Measurements from ENCODE around the gene ZSWIM8. TPM values are rescaled to one million over a fixed set of nuclear protein-coding genes. Genes with fewer than 3 reads are reported as not detected.

ZSWIM8 gene
- total and polyA plus RNA-seq, 2 experiments from 2014 or later = 101 to 103 TPM

- WGBS (ENCODE audit: low lambda C conversion rate, missing lambda C conversion rate) = 97% methylated on average over 13 of the region's 13 CpGs
- Histone ChIP-seq H3K4me2 (no peak overlapping the region), H3K9me3 (ENCODE audit: low read depth) (no peaks in the 10 kb centered on the region), H3K4me3 (no peak overlapping the region), H3K36me3 (replicated peaks; ENCODE audit: insufficient read depth, low read depth) (no peaks in the 10 kb centered on the region), H3K9me2 (replicated peaks; ENCODE audit: insufficient read depth) (no peaks in the 10 kb centered on the region), H3K79me2 (no peaks in the 10 kb centered on the region), H3K4me1 (ENCODE audit: insufficient read depth) (no peaks in the 10 kb centered on the region), H3K27me3 (no peaks in the 10 kb centered on the region), H3K27ac (no peak overlapping the region), H2AFZ (no peak overlapping the region), H4K20me1 (ENCODE audit: insufficient read depth, poor library complexity, severe bottlenecking) (no peaks in the 10 kb centered on the region)
- no peak for TF ChIP-seq EZH2phosphoT487 (IDR thresholded peaks at IDR 0.05; ENCODE audit: low read depth, severe bottlenecking, unreplicated experiment)
- no peak for TF ChIP-seq CTCF (IDR thresholded peaks at IDR 0.05; ENCODE audit: poor library complexity)
- no peak for TF ChIP-seq EZH2 (IDR thresholded peaks at IDR 0.05; ENCODE audit: borderline replicate concordance)
- no peak for DNase-seq (ENCODE audit: low spot score)
These were observed 15.8 kb downstream of the ZSWIM8 start for GRCh38 chr10:73801253-73801590.

DNA sequence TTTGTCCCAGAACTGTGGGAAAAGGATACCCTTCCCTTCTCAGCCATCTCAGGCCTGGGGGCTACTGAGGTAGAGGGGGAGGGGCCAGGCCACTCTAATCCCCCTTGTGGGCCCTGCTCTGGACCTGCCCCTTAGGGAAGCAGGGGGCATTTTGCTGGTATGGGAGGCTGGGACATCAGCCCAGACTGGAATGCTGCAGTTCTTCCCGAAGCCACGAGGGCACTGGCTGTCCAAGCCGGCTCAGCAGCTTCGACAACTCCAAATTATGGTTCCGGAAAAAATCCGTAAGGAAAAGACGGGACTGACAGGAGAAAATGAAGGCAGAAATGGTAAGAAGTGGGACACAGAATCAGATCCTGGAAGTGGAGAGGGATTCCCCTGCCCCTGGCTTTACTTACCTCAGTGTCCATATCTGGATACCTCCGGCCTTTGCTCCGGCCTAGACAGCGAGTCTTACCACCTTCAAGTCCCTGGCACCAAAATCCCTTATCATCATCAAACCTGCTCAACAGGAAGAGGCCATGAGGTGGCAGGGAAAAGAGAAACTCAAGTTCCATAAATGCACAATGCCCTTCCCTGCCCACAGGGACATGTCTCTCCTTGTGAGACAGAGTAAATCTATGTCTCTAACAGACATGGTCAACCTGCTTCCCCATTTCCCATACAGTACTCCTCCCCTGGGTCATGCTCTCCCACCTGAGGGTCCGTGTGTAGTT lies 17.0 kb downstream of the ZSWIM8 start:
- Histone ChIP-seq H4K20me1 (ENCODE audit: insufficient read depth, poor library complexity, severe bottlenecking) (no peaks in the 10 kb centered on the region), H3K36me3 (replicated peaks; ENCODE audit: insufficient read depth, low read depth) (no peaks in the 10 kb centered on the region), H3K4me2 (no peak overlapping the region), H3K79me2 (no peaks in the 10 kb centered on the region), H2AFZ (no peak overlapping the region), H3K4me1 (ENCODE audit: insufficient read depth) (no peaks in the 10 kb centered on the region), H3K4me3 (no peak overlapping the region), H3K9me3 (ENCODE audit: low read depth) (no peaks in the 10 kb centered on the region), H3K27ac (no peak overlapping the region), H3K27me3 (no peaks in the 10 kb centered on the region), H3K9me2 (replicated peaks; ENCODE audit: insufficient read depth) (no peaks in the 10 kb centered on the region)
- TF ChIP-seq CTCF (IDR thresholded peaks at IDR 0.05; ENCODE audit: poor library complexity) = no peak
- TF ChIP-seq EZH2 (IDR thresholded peaks at IDR 0.05; ENCODE audit: borderline replicate concordance) = no peak
- TF ChIP-seq EZH2phosphoT487 (IDR thresholded peaks at IDR 0.05; ENCODE audit: low read depth, severe bottlenecking, unreplicated experiment) = no peak
- WGBS (ENCODE audit: low lambda C conversion rate, missing lambda C conversion rate) = 92% methylated on average over 11 of the region's 11 CpGs
- DNase-seq (ENCODE audit: low spot score) = no peak

DNA sequence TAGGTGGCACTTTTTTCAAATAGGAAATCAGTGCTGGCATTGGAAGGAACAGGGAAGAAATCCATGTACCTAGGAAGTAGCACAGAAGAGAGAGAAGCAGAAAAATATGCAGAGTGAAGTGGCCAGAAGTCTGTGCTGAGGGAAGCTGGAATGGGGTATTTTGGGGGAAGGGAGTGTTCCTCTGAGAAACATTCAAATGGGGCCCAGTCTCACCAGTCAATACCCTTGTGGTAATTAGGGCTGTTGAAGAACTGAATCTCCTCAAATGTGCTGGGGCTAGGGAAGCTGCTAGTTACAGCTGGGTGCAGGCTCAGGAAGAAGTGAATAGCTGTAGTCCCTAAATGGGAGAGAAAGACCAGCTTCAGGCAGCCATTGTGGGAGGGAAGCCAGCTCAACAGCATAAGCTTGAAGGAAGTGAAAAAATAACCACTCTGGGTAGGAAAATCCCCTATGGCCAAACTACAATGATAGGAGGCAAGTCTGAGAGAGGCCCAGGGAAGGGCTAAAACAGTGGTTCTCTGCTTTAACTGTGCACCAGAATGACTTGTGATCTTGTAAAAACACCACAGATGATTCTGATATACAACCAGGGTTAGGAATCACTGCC lies 18.4 kb downstream of the ZSWIM8 start:
- Histone ChIP-seq H3K4me1 (ENCODE audit: insufficient read depth) (no peaks in the 10 kb centered on the region), H3K27me3 (no peaks in the 10 kb centered on the region), H2AFZ (no peak overlapping the region), H3K36me3 (replicated peaks; ENCODE audit: insufficient read depth, low read depth) (no peaks in the 10 kb centered on the region), H3K9me3 (ENCODE audit: low read depth) (no peaks in the 10 kb centered on the region), H3K4me3 (no peak overlapping the region), H3K79me2 (no peaks in the 10 kb centered on the region), H4K20me1 (ENCODE audit: insufficient read depth, poor library complexity, severe bottlenecking) (no peaks in the 10 kb centered on the region), H3K4me2 (no peak overlapping the region), H3K9me2 (replicated peaks; ENCODE audit: insufficient read depth) (no peaks in the 10 kb centered on the region), H3K27ac (no peak overlapping the region)
- TF ChIP-seq EZH2phosphoT487 (IDR thresholded peaks at IDR 0.05; ENCODE audit: low read depth, severe bottlenecking, unreplicated experiment) (no peak), CTCF (IDR thresholded peaks at IDR 0.05; ENCODE audit: poor library complexity) (no peak), EZH2 (IDR thresholded peaks at IDR 0.05; ENCODE audit: borderline replicate concordance) (no peak)
- DNase-seq (ENCODE audit: low spot score) = no peak

Data from hepatocyte (in vitro differentiated cells).